B cell (primary cell): ENCODE results near the gene CLCA1. TPM values are rescaled to one million over a fixed set of nuclear protein-coding genes. Genes with fewer than 3 reads are reported as not detected.

ENCODE experiments used
- ATAC-seq: fragments of 200-7000 bp; cut with Tn5 transposase; one replicate; pipeline ENCODE4 v1.10.0; 2021; ENCODE audit warnings: low read depth, mild to moderate bottlenecking, moderate number of reproducible peaks, moderate library complexity
- CTCF ChIA-PET: fragments of 350-600 bp; sonication (Branson Sonifier 250); formaldehyde crosslinking; loops from one replicate; lab custom pipeline; 2021; ENCODE audit warnings: antibody characterized with exemption, inconsistent platforms; lab: Charles Lee
- POLR2A ChIA-PET: fragments of 350-600 bp; sonication (Branson Sonifier 250); formaldehyde crosslinking; loops from one replicate; lab custom pipeline; 2021; ENCODE audit warnings: antibody characterized with exemption; lab: Charles Lee
- DNase-seq: peaks from one replicate; pipeline ENCODE4 v3.0.0; 2013
- H2AFZ ChIP-seq: 2 replicates; pipeline ENCODE4 v1.6.1; 2012; ENCODE audit warnings: mild to moderate bottlenecking, low read depth, low read length; ENCODE audit not compliant: insufficient read depth, poor library complexity, severe bottlenecking
- H3K27ac ChIP-seq, 2 donors: 1 replicate in 1 of 2; 2 replicates in 1 of 2; pipeline ENCODE4 v1.5.1; 2012 to 2013; ENCODE audit warnings: low read length in 2 of 2, mild to moderate bottlenecking in 2 of 2, moderate library complexity in 1 of 2
- H3K27me3 ChIP-seq, 4 experiments: fragments of 200-600 bp in 1 of 4; sonication (generic) in 1 of 4; replicated peaks in 1 of 4; 1 replicate in 2 of 4; 2 replicates in 2 of 4; pipeline versions ENCODE4 v1.6.1 to v1.7.0; 2013 to 2016; ENCODE audit warnings: low read length in 3 of 4, mild to moderate bottlenecking in 2 of 4, mixed read lengths in 1 of 4, moderate library complexity in 1 of 4; ENCODE audit not compliant: insufficient read depth in 4 of 4, control insufficient read depth in 3 of 4; ENCODE audit errors: control extremely low read depth in 1 of 4
- H3K36me3 ChIP-seq, 2 experiments: replicated peaks in 1 of 2; 1 replicate in 1 of 2; 2 replicates in 1 of 2; pipeline versions ENCODE4 v1.6.1 to v1.7.1; 2013; ENCODE audit warnings: low read length in 1 of 2; ENCODE audit not compliant: insufficient read depth in 2 of 2, control insufficient read depth in 1 of 2; ENCODE audit errors: control extremely low read depth in 1 of 2, extremely low read depth in 1 of 2
- H3K4me1 ChIP-seq, 2 donors: fragments of 200-600 bp in 1 of 2; sonication (generic) in 1 of 2; 1 replicate in 1 of 2; 2 replicates in 1 of 2; pipeline versions ENCODE4 v1.5.1 to v1.6.1; 2013 to 2017; ENCODE audit warnings: low read length in 2 of 2; ENCODE audit not compliant: control insufficient read depth in 2 of 2, insufficient read depth in 2 of 2
- H3K4me2 ChIP-seq: replicated peaks from 2 replicates; pipeline ENCODE3; 2012; ENCODE audit warnings: mild to moderate bottlenecking, low read depth, low read length; ENCODE audit not compliant: poor library complexity, severe bottlenecking
- H3K4me3 ChIP-seq, 5 experiments: fragments of 200-600 bp in 1 of 5; sonication (generic) in 1 of 5; 1 replicate in 3 of 5; 2 replicates in 2 of 5; pipeline versions ENCODE4 v1.5.1 to v1.7.0; 2011 to 2016; ENCODE audit warnings: low read length in 4 of 5, mild to moderate bottlenecking in 4 of 5, low read depth in 2 of 5, control low read depth in 1 of 5, moderate library complexity in 1 of 5; ENCODE audit not compliant: insufficient read depth in 1 of 5; ENCODE audit errors: control extremely low read depth in 1 of 5, extremely low read depth in 1 of 5
- H3K79me2 ChIP-seq: fragments of 200-600 bp; sonication (generic); one replicate; pipeline ENCODE4 v1.6.0; 2016; ENCODE audit warnings: low read length; ENCODE audit not compliant: control insufficient read depth, insufficient read depth
- H3K9ac ChIP-seq: fragments of 200-600 bp; sonication (generic); 2 replicates; pipeline ENCODE4 v1.6.1; 2017; ENCODE audit warnings: mild to moderate bottlenecking, low read length, moderate library complexity
- H3K9me3 ChIP-seq, 3 donors: one replicate each; pipeline versions ENCODE4 v1.6.1 to v1.7.1; 2013; ENCODE audit warnings: low read length in 2 of 3; ENCODE audit not compliant: control insufficient read depth in 2 of 3, insufficient read depth in 1 of 3; ENCODE audit errors: control extremely low read depth in 1 of 3
- H4K20me1 ChIP-seq: 2 replicates; pipeline ENCODE4 v1.6.0; 2012; ENCODE audit warnings: mild to moderate bottlenecking, low read length; ENCODE audit not compliant: insufficient read depth, control insufficient read depth, poor library complexity, severe bottlenecking
- H3K27ac Mint-ChIP-seq: one replicate; pipeline ENCODE4 v1.8.0; 2021; ENCODE audit warnings: mixed read lengths
- H3K27me3 Mint-ChIP-seq: one replicate; pipeline ENCODE4 v1.8.0; 2021; ENCODE audit warnings: mixed read lengths
- H3K4me1 Mint-ChIP-seq: one replicate; pipeline ENCODE4 v1.8.0; 2021; ENCODE audit warnings: mixed read lengths
- H3K4me3 Mint-ChIP-seq: one replicate; pipeline ENCODE4 v1.8.0; 2021; ENCODE audit warnings: mixed read lengths
- H3K9me3 Mint-ChIP-seq: one replicate; pipeline ENCODE4 v1.8.0; 2022; ENCODE audit warnings: mixed read lengths; ENCODE audit not compliant: insufficient read depth
- EZH2 ChIP-seq: IDR thresholded peaks from 2 replicates; pipeline ENCODE4 v1.6.1; 2012; ENCODE audit warnings: borderline replicate concordance, low read depth, mild to moderate bottlenecking, moderate library complexity, low read length; ENCODE audit not compliant: insufficient read depth, poor library complexity, severe bottlenecking
- WGBS: methylation state at CpG from one replicate; pipeline ENCODE4 v1.1.5; 2013; ENCODE audit warnings: missing lambda C conversion rate; ENCODE audit not compliant: insufficient coverage; 5-methylcytosine and 5-hydroxymethylcytosine counted together
- intact Hi-C: fragments of 100-400 bp; cut with micrococcal nuclease; formaldehyde crosslinking; loops from one replicate; pipeline ENCODE4 v1.10.0; 2022
- polyA plus RNA-seq: library from polyadenylated mRNA; depleted of rRNA; stranded (reverse); fragments of >200 nt; gene quantifications from 2 replicates; pipeline ENCODE4 v1.2.3, GENCODE V29; 2012
- total RNA-seq, 2 donors: library from RNA; stranded (reverse); fragments of 120-200 nt in 1 of 2; gene quantifications; 1 replicate in 1 of 2; 2 replicates in 1 of 2; pipeline versions ENCODE4 v1.2.3 to v1.2.4, GENCODE V29; 2013 to 2022
- TF ChIP-seq, protein P1 (sequence below): fragments of 200-600 bp; IDR thresholded peaks from one replicate; pipeline ENCODE4 v1.8.0; 2022; ENCODE audit warnings: antibody characterized with exemption, mild to moderate bottlenecking

Gene CLCA1
- total and polyA plus RNA-seq, 2 donors (not counting 1 experiment from before 2014, with no cell fraction given), result not detected

DNA sequence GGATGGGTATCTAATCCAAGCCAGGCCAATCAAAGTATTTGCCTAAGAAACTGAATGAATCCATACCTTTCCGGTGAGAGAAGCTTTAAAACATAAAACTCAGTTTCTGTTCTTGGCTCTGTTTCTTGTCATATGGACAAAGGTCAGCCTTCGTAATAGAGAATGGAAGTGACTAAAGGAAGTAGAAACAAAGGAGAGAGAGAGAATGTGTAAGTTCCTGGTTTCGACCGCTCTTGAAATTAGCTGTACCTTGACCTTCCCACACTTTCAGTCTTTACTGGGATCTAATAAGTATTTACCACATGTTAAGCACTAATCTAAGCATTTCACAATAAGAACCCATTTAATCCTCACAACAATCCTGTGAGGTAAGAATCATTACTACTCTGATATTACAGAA lies 58.6 kb downstream of the CLCA1 start:
- H3K27me3 ChIP-seq, result no peaks in the 10 kb centered on the region
- H3K27me3 Mint-ChIP-seq, result no peaks in the 10 kb centered on the region
- no CpG with 5 or more reads among the region's 4 CpGs for WGBS
- H4K20me1 ChIP-seq, result no peaks in the 10 kb centered on the region
- H3K79me2 ChIP-seq, result no peaks in the 10 kb centered on the region
- H3K36me3 ChIP-seq, result no peaks in the 10 kb centered on the region
- no peak overlapping the region for H3K27ac Mint-ChIP-seq
- H3K9me3 Mint-ChIP-seq, result no peaks in the 10 kb centered on the region
- no peak overlapping the region for H3K4me3 Mint-ChIP-seq
- no peak overlapping the region for H3K4me3 ChIP-seq
- no peak overlapping the region for H2AFZ ChIP-seq
- TF ChIP-seq EZH2, result no peak
- TF ChIP-seq, protein P1, sequence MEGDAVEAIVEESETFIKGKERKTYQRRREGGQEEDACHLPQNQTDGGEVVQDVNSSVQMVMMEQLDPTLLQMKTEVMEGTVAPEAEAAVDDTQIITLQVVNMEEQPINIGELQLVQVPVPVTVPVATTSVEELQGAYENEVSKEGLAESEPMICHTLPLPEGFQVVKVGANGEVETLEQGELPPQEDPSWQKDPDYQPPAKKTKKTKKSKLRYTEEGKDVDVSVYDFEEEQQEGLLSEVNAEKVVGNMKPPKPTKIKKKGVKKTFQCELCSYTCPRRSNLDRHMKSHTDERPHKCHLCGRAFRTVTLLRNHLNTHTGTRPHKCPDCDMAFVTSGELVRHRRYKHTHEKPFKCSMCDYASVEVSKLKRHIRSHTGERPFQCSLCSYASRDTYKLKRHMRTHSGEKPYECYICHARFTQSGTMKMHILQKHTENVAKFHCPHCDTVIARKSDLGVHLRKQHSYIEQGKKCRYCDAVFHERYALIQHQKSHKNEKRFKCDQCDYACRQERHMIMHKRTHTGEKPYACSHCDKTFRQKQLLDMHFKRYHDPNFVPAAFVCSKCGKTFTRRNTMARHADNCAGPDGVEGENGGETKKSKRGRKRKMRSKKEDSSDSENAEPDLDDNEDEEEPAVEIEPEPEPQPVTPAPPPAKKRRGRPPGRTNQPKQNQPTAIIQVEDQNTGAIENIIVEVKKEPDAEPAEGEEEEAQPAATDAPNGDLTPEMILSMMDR, result no peak
- ATAC-seq, result no peak
- H3K27ac ChIP-seq, result no peak overlapping the region
- no peaks in the 10 kb centered on the region for H3K4me1 Mint-ChIP-seq
- no peaks in the 10 kb centered on the region for H3K4me1 ChIP-seq
- ChIA-PET CTCF (no interaction called here), POLR2A (no interaction called here)
- intact Hi-C loops, result no loop called here
- no peak for DNase-seq
- H3K9ac ChIP-seq, result no peak overlapping the region
- no peak overlapping the region for H3K4me2 ChIP-seq
- peaks cover 0 to 11% (median 0%) of the 10 kb centered on the region in 3 donors for H3K9me3 ChIP-seq

DNA sequence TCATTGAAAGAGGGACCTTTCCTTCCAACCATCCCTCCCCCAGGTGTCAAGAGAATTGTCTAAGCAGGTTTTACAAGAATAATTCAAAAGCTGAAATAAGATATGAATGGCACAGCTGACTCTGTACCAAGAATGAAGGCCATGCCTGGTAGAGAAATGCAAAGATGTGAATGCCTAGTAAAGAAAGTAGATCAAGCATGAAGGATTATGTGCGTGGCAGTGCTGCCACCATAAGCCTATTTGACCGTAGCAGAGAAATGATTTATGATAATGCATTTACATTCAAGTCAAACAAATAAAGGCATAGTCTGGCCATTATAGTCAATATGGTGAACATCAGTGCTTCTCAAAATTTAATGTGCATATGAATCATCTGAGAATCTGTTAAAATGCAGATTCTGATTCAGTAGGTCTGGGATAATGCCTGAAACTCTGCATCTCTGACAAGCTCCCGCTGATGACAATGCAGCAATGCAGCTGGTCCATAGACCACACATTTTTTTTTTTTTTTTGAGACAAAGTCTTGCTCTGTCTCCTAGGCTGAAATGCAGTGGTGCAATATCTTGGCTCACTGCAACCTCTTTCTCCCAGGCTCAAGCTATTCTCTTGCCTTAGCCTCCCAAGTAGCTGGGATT lies 61.6 kb downstream of the CLCA1 start:
- Mint-ChIP-seq H3K27me3 (no peaks in the 10 kb centered on the region), H3K4me3 (no peak overlapping the region), H3K4me1 (no peaks in the 10 kb centered on the region), H3K9me3 (peaks cover 2% of the 10 kb centered on the region), H3K27ac (no peak overlapping the region)
- Histone ChIP-seq H3K27me3 (no peaks in the 10 kb centered on the region), H3K79me2 (no peaks in the 10 kb centered on the region), H3K9me3 (no peaks in the 10 kb centered on the region), H3K4me1 (no peaks in the 10 kb centered on the region), H3K27ac (no peak overlapping the region), H3K4me3 (no peak overlapping the region), H2AFZ (no peak overlapping the region), H4K20me1 (no peaks in the 10 kb centered on the region), H3K36me3 (no peaks in the 10 kb centered on the region), H3K9ac (no peak overlapping the region), H3K4me2 (no peak overlapping the region)
- ATAC-seq (no peak), DNase-seq (no peak)
- POLR2A ChIA-PET, result no interaction called here
- intact Hi-C loops, result no loop called here
- WGBS, result 80% methylated on average over 1 of the region's 3 CpGs
- TF ChIP-seq, protein P1, result no peak
- TF ChIP-seq EZH2, result no peak
- CTCF ChIA-PET, result no interaction called here
